Fibroblast of peridontal ligament (primary cell): ENCODE measurements around the gene CCDC88B.

Source experiments
- DNase-seq: peaks from one replicate; pipeline ENCODE4 v3.0.0-alpha.2; 2010; ENCODE audit errors: extremely low read depth

Gene CCDC88B

GRCh38 chr11:64362339-64362738 lies 22.3 kb downstream of the CCDC88B start:
- no peak for DNase-seq

DNA sequence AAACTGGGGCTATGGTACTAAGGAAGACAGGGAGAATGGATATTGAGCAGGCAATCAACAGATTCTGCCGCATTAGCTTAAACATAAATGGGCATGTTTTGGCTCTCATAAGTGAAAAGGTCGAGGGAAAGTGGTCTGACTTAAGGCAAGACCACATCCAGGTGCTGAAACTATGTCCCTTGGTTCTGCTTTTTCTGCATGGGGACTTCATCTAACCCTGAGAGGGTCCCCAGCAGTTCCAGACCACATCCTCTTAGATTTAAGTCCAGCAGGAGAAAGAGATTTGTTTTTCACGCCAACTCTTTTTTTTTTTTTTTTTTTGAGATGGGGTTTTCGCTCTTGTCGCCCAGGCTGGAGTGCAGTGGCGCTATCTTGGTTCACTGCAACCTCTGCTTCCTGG lies 24.4 kb downstream of the CCDC88B start:
- no peak for DNase-seq

DNA sequence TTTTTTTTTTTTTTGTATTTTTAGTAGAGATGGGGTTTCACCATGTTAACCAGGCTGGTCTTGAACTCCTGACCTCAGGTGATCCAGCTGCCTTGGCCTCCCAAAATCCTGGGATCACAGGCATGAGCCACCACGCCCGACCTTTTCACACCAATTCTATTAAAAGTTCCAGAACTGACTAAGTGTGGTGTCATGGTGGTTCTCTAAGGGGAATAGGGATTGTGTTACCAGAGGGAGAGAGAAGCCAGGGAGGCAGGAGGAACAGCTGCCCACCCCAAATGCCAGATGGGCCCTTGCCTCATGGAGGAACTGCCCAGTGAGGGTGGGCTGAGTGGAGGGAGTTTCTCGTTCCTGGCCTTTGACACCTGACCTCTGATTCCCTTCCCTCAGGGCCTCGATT lies 24.9 kb downstream of the CCDC88B start:
- no peak for DNase-seq

DNA sequence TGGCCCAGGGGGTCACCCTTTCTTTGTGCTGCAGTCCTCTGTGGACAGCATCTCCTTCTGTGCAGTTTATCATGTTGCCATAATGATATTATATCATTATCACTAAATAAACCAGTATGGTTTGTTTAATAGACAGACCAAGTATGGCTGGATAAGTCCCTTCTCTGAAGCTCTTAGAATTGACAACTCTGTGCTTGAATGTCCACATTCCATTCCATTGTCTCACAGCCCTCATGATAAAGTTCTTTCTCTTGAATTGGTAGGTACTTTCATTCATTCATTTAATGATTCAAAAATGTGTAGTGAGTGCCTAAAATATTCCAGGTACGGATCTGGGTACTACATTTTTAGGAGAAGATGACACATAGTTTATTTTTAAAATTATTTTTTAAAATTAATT lies 26.7 kb downstream of the CCDC88B start:
- DNase-seq: no peak

DNA sequence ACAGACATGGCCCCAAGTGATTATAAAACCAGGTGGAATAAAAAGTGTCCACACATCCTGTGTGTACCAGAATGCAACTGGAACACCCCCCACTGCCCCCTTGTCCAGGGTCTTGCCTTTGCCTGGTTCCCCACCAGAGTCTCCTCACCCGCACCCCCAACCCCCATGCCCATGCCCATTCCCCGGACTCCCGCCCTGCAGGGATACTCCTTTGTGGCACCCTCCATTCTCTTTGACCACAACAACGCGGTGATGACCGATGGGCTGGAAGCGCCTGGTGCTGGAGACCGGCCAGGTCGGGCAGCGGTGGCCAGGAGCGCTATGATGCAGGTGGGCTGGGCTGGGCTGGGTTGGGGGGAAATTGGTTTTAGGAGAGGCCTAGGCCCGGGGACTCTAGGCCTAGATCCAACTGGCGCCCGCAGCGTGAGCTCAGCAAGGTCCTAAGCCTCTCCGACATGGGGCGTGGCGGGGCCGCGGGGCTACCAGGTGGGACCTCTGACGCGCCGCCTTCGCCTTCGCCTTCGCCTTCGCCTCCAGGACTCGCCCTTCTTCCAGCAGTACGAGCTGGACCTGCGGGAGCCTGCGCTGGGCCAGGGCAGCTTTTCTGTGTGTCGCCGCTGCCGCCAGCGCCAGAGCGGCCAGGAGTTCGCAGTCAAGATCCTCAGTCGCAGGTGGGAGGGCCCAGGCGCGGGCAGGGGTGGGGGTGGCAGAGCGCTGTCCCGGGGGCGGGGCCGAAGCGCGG lies 28.1 kb downstream of the CCDC88B start:
- DNase-seq: no peak

DNA sequence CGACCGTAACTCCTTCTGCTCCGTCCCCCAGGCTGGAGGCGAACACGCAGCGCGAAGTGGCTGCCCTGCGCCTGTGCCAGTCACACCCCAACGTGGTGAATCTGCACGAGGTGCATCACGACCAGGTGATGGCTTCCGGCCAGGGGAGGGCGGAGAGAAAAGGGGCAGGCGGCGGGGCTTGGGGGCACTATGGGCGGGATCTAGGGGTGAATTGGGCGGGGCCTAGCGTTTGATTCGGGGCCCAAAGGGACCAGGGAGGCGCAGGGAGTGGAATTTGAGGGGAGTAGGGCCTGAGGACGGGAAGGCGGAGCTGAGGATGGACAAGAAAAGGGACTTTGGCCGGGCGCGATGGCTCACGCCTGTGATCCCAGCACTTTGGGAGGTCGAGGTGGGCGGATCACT lies 28.7 kb downstream of the CCDC88B start:
- no peak for DNase-seq

DNA sequence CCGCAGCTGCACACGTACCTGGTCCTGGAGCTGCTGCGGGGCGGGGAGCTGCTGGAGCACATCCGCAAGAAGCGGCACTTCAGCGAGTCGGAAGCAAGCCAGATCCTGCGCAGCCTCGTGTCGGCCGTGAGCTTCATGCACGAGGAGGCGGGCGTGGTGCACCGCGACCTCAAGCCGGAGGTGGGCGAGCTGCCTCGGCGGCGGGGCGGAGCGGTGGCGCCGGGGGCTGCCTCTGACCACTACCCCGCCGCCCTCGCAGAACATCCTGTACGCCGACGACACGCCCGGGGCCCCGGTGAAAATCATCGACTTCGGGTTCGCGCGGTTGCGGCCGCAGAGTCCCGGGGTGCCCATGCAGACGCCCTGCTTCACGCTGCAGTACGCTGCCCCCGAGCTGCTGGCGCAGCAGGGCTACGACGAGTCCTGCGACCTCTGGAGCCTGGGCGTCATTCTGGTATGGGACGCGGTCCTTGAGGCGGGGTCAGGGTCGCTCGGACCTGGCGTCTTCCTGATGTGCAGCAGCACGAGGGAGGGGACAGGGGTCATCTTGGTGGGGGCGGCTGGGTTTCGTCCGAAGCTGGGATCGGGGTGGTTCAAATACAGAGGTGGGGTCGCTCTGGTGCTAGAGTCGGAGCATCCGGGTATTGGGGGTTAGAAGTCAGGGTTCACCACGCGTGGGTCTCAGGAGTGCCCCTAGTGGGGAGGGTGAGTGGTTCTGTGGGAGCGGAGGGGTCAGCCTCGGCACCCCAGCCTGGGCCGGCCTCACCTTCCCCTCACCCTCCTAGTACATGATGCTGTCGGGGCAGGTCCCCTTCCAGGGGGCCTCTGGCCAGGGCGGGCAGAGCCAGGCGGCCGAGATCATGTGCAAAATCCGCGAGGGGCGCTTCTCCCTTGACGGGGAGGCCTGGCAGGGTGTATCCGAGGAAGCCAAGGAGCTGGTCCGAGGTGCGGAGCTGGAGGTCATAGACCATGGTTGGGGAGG lies 29.7 kb downstream of the CCDC88B start:
- DNase-seq: no peak

DNA sequence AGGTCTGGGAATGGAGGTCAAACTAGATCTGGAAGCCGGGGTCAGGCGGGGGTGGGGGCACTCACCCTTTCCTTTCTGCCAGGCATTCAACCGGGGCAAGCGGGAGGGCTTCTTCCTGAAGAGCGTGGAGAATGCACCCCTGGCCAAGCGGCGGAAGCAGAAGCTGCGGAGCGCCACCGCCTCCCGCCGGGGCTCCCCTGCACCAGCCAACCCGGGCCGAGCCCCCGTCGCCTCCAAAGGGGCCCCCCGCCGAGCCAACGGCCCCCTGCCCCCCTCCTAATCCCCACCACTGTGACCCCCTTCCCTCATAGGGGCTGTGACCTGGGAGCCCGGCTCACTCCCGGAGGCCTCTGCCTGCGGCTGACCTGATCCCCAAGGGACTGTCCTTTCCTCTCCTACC lies 31.2 kb downstream of the CCDC88B start:
- DNase-seq: no peak

- DNase-seq: no peak
Measured at GRCh38 chr11:64372021-64372420, 32.0 kb downstream of the CCDC88B start.

DNA sequence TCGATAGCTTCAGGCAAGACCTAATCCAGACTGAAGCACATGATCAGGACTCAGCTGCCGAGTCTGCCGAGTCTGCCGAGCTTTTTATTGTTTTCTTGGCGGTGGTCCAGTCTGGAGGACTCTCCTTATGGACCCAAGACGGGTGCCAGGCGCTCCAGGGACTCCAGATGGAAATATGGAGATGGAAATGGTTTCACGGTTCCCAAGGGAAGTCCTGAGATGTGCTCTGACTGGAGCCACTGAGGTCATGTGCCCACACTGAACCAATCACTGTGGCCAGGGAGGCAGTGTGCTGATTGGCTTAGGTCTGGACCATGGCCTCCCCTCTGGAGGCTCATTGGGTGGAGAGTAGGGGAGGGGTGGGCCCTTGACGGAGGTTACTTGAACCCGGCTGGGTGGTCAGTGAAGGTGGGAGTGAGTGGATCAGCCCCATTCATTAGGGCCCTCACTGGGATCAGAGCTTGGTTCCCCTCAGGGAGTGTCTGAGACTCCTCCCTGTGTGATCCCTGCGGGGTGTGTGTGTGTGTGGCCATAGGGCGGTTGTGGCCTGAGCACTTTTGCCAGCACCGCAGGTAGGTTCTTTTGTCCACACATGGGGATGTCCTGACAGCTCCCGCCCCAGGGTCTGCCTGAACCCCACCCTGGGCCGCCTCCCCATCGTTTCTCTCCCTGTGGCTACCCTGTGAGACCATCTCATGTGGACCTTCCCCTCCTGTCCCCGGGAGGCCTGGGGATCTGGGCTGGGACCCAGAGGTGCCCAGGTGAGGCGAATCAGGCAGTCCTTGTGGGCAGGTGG lies 33.0 kb downstream of the CCDC88B start:
- no peak for DNase-seq

DNA sequence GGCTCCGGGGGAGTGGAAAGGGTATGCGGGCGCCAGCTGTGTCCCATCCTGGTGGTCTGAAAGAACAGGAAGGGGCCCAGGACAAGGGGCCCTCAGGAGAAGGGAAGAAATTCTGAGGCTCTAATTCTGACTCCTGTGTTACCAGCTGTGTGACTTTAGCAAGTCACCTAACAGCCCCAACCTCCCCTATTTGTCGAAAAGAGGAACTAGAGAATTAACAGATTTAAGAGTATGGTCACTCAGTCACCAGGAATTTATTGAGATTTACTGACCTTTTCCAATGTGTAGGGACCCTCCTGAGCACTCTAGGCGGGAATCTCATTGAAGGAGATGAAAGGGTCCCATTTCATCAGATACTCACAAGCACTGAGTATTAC lies 33.6 kb downstream of the CCDC88B start:
- no peak for DNase-seq

GRCh38 chr11:64376071-64376470 lies 36.1 kb downstream of the CCDC88B start:
- DNase-seq: no peak

- DNase-seq: peak; percentile 56
Measured at GRCh38 chr11:64378335-64378880, 38.4 kb downstream of the CCDC88B start.

DNA sequence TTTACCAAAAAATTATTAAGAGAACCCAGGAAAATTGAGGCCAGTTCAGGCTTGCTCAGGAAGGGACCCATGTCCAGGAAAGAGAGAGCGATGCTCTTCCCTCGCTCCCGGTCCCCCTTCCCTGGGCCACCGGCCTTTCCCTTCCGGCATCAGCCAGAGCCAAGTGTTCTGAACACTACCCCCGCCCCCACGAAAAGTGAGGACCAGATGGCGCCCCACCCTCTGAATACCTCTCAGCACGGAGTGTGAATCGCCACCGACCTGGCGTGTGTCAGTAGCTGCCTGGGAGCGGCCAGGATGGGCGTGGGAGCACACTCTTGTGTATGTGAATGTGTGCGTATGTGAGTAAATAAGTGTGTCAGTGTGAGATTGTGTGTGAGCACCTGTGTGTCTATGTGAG lies 39.2 kb downstream of the CCDC88B start:
- no peak for DNase-seq

DNA sequence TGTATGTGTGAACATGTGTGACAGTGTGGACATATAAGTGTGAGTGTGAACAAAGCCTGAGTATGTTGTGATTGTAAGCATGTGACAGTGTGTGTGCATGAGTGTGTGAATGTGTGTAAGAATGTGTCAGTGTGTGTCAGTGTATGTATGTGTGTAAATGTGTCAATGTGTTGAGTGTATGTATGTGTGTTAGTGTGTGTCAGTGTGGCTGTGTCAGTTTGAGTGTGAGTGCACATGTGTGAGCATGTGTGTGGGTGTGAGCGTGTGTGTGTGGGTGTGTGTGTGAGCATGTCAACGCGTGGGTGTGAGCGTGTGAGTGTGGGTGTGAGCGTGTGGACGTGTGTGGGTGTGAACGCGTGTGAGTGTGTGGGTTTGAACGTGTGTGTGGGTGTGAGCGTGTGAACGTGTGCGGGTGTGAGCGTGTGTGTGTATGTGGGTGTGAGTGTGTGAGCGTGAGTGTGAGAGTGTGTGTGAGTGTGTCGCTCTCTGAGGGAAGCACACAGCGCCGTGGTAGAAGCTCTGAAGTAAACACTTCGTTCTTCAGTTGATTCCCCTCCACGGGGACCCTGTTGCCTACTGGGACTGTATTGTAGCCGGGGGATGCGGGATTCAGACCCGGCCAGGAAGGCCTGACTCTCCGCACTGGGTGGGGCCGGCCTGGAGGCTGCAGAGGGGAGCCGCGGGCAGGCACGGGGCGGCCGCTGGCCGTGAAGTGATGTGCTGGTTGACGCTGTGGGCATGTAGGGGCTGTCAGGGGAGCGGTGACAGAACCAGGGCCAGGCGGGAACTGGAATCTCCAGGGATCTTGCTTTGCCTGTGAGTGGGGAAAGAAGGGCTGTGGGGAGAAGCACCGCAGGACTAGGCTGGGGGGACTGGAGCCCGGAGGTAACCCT lies 40.1 kb downstream of the CCDC88B start:
- DNase-seq: no peak

DNA sequence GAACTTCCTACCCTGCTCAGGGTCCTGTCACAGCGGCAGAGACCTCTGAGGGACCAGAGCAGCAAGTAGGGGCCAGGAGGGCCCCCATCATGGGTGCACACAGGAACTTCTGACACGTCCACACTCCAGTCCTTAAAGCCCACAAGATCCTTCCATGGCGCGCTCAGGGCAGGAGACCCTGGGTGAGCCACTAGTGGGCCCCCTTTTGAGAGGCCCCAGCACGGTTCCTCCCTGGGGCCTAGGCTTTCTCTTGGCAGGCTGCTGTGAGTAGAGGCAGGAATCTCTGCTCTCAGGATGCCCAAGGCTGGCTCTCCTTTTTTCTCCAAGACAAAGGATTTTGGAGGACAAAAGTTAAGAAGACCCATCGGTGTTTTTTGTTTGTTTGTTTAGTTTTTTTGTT lies 41.3 kb downstream of the CCDC88B start:
- no peak for DNase-seq

DNA sequence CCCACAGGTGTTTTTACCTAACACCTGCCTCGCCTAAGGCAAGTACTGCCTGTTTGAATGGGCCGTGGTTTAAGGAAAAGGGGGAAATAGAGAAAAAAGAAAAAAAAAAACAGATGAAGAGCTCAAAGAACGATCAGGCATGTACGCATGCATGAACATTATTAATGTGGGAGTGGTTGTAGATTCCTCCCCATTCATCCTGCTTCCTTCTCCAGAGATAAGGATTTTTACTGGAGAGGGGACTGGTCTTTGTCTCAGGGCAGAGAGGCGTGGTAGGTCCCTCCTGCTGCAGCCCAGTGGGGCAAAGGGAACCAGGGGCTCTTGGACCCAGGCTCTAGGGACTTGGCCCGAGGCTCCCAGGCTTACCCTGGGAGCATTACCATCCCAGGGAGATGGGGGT lies 42.0 kb downstream of the CCDC88B start:
- no peak for DNase-seq

DNA sequence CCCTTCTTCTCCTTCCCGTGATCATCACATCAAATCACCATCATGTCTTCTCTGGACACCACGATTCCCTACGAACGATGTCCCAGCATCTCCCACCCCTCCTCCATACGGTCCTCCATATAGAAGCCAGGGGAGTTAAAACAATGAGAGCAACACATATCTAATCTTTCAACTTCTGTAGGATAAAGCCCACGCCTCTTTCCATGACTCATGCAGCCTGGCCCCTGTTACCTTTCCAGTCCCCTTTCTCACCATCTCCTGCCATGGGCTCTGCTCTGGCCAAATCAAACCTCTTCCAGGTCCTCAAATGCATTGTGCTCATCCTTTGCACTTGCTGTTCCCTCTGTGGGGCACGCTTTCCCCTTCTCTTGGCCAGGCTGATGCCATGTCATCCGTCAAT lies 42.6 kb downstream of the CCDC88B start:
- DNase-seq: no peak

DNA sequence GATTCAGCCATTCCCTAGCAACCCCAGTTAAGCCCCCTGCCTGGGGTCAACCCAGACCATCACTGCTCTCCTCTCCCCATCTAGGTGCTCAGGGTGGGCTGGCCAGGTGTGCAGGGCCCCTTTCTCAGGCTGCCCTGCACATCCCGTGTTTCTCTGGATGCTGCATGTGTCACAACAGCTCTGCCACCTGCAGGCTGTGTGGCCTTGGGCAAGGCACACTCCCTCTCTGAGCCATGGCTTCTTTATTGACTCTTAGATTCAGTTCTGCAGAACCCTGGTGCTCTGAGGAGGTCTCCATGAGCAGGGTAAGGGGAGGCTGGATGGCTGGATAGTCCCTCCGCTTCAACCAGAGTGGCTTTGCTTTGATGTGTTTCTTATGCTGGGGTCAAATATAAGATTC lies 43.6 kb downstream of the CCDC88B start:
- DNase-seq: no peak

DNA sequence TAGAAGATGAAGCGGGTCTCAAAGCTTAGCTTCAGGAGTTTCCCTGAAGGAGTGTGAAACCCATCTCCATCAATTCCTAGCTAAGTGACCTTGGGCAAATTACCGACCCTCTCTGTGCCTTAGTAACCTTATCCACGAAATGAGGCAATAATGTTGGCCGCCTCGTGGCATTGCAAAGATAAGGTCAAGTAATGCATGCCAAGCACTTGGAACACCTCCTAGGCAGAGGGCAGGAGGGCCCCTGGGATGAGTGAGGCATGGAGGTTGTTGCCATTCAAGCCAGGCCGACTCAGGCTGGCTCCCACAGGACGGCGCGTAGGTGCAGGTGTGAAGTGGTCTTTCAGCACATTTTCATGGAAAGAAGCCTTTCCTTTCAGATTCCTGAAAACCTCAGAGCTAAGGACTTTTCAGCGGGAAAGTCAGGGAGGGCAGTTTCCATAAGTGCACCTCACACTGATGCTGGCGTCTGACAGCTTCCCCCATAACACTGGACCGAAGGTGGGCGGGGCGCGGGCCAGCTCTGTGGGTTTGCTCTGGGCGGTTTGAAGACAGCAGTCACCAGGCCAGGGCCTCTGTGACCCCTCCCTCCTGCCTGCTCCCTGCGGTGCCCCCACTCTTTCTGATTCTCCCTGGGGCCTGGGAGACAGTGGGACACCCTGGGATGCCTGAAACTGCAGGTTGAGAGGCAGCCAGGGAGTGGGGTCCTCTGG lies 44.2 kb downstream of the CCDC88B start:
- no peak for DNase-seq
